Endodermal cell (in vitro differentiated cells): ENCODE data around the gene TUBGCP2. TPM values are rescaled to one million over a fixed set of nuclear protein-coding genes. Genes with fewer than 3 reads are reported as not detected.

ENCODE experiments used
- DNase-seq: peaks from one replicate; pipeline ENCODE4 v3.0.0-alpha.2; 2017
- H3K27ac ChIP-seq: 2 replicates; pipeline ENCODE4 v1.5.1; 2013; ENCODE audit warnings: mild to moderate bottlenecking, low read depth, low read length, moderate library complexity
- H3K27me3 ChIP-seq: 2 replicates; pipeline ENCODE4 v1.6.1; 2013; ENCODE audit warnings: mild to moderate bottlenecking, low read length, moderate library complexity; ENCODE audit not compliant: insufficient read depth, control insufficient read depth, poor library complexity, severe bottlenecking
- H3K36me3 ChIP-seq: 2 replicates; pipeline ENCODE4 v1.7.0; 2013; ENCODE audit warnings: mild to moderate bottlenecking, low read length, moderate library complexity; ENCODE audit not compliant: control insufficient read depth, insufficient read depth
- H3K4me1 ChIP-seq: one replicate; pipeline ENCODE4 v1.7.0; 2013; ENCODE audit warnings: low read length; ENCODE audit not compliant: control insufficient read depth, insufficient read depth
- H3K4me3 ChIP-seq: 2 replicates; pipeline ENCODE4 v1.5.1; 2013; ENCODE audit warnings: mild to moderate bottlenecking, low read length, moderate library complexity
- H3K9ac ChIP-seq: 2 replicates; pipeline ENCODE4 v1.6.1; 2013; ENCODE audit warnings: mild to moderate bottlenecking, low read length, moderate library complexity; ENCODE audit not compliant: poor library complexity, severe bottlenecking; ENCODE audit errors: extremely low read depth
- H3K9me3 ChIP-seq: 2 replicates; pipeline ENCODE4 v1.6.1; 2013; ENCODE audit warnings: mild to moderate bottlenecking, low read length, moderate library complexity; ENCODE audit not compliant: control insufficient read depth
- H3K27ac Mint-ChIP-seq: 2 replicates; pipeline ENCODE4 v1.8.0; 2020; ENCODE audit warnings: mixed read lengths
- H3K27me3 Mint-ChIP-seq: 2 replicates; pipeline ENCODE4 v1.8.0; 2021; ENCODE audit warnings: mild to moderate bottlenecking, mixed read lengths; ENCODE audit not compliant: insufficient read depth
- H3K36me3 Mint-ChIP-seq: 2 replicates; pipeline ENCODE4 v1.8.0; 2020; ENCODE audit warnings: low read depth, mixed read lengths
- H3K4me1 Mint-ChIP-seq: 2 replicates; pipeline ENCODE4 v1.8.0; 2020; ENCODE audit warnings: mixed read lengths
- H3K4me3 Mint-ChIP-seq: 2 replicates; pipeline ENCODE4 v1.8.0; 2020; ENCODE audit warnings: mild to moderate bottlenecking, moderate library complexity, mixed read lengths
- H3K9me3 Mint-ChIP-seq: 2 replicates; pipeline ENCODE4 v1.8.0; 2020; ENCODE audit warnings: mild to moderate bottlenecking, mixed read lengths
- CTCF ChIP-seq: fragments of 200-600 bp; sonication (generic); conservative IDR thresholded peaks from 2 replicates; pipeline ENCODE4 v1.5.0; 2021; ENCODE audit warnings: antibody characterized with exemption, mild to moderate bottlenecking
- WGBS, 2 experiments: methylation state at CpG; one replicate each; pipeline versions ENCODE4 v1.1.5 to v1.1.7; 2013; ENCODE audit warnings: missing lambda C conversion rate in 2 of 2, mixed read lengths in 1 of 2; ENCODE audit not compliant: insufficient coverage in 1 of 2, insufficient read length in 1 of 2; 5-methylcytosine and 5-hydroxymethylcytosine counted together
- total RNA-seq, 2 donors: library from RNA; stranded (reverse); fragmentation: NEBNext Ultra II Directional in 1 of 2; extraction: Animal tissue kit (Norgen Biotek cat#: 25700) in 1 of 2; gene quantifications; 2 replicates in 1 of 2; 3 replicates in 1 of 2; pipeline ENCODE4 v1.2.1, GENCODE V29; 2021

The TUBGCP2 gene
- total RNA-seq, 2 donors from 2014 or later, result 52.8 to 63.0 TPM

DNA sequence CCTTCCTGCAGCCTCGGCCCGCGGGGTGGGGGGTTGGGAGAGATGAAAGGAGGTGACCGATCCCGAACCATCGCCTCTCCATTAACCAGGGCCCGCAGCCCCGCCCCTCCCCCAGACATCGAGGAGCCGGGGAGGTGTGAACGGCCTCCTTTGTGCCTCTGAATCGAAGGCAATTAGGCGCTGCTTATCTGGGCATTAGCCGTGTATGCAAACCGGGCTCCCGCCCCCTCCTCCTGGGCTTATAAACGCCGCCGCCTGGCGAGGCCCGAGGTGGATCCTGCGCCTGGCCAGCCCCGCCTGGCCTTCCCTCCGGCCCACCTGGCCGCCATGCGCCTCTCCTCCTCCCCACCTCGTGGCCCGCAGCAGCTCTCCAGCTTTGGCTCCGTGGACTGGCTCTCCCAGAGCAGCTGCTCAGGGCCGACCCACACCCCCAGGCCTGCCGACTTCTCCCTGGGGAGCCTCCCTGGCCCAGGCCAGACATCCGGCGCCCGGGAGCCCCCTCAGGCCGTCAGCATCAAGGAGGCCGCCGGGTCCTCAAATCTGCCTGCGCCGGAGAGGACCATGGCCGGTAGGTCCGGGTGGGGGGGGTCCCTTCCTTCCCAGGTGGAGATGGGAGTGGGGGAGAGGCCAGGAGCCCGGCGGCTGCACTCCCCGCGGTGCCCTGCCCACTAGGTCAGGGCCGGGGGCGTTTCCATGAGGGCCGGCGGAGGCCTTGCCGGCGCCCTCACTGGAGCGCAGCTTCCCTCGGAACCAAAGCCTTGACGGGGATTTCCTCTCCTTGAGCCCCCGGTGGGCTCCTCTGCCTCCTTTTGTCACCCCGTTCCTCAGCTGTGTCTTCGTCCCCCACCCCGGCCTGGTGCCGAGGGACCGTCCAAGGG lies 70.8 kb downstream of the TUBGCP2 start, which contains the start of gene VENTX:
TSS of gene VENTX (plus strand) at position 268 of the 878 bp plus-strand sequence. CDS start at position 328, 60 bp downstream.
- H3K4me3 Mint-ChIP-seq, result peak within 1 kb of the TSS; percentile 75
- peak within 1 kb of the TSS; percentile 41 for H3K9ac ChIP-seq

DNA sequence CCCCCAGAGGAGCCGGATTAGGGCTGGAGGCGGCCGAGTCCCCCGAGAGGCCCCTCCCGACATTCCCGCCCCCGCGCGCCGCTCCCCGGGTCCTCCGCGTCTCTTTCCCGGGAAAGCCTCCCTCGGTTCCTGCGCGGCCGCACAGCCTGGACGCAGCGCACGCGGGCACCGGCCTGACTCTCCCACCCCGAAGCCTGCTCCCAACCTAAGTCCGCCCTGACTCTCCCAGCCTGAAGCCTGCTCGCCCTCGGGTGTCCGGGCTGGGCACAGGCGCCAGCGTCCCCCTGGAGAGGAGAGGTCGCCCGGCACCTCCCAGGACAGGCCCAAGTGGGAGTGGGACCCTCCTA lies 71.5 kb downstream of the TUBGCP2 start:
- H3K27me3 Mint-ChIP-seq, result peaks cover 49% of the 10 kb centered on the region
- Histone ChIP-seq H3K9me3 (no peaks in the 10 kb centered on the region), H3K27ac (no peak overlapping the region), H3K9ac (no peak overlapping the region), H3K27me3 (peaks cover 61% of the 10 kb centered on the region), H3K4me1 (no peaks in the 10 kb centered on the region), H3K36me3 (no peaks in the 10 kb centered on the region), H3K4me3 (peak overlapping the region; percentile 79)
- no peaks in the 10 kb centered on the region for H3K9me3 Mint-ChIP-seq
- H3K4me1 Mint-ChIP-seq, result peaks cover 12% of the 10 kb centered on the region
- 0 to 1% methylated on average over 5 to 32 of the region's 32 CpGs for WGBS, 2 experiments
- no peak for DNase-seq
- peak overlapping the region; percentile 75 for H3K4me3 Mint-ChIP-seq
- TF ChIP-seq CTCF, result no peak
- H3K36me3 Mint-ChIP-seq, result peaks cover 14% of the 10 kb centered on the region
- H3K27ac Mint-ChIP-seq, result no peak overlapping the region

More for the DNA sequence above, 70.8 kb downstream of the TUBGCP2 start, which contains the start of gene VENTX:
- H3K4me3 ChIP-seq, result peak within 1 kb of the TSS; percentile 79
- H3K27ac ChIP-seq, result no peak within 1 kb of the TSS
- Mint-ChIP-seq H3K4me1 (peaks cover 12% of the 10 kb centered on the region), H3K36me3 (peaks cover 14% of the 10 kb centered on the region), H3K27me3 (peaks cover 43% of the 10 kb centered on the region), H3K27ac (peak within 1 kb of the TSS; percentile 39), H3K9me3 (no peaks in the 10 kb centered on the region)
- peak; percentile 99 for DNase-seq
- no peaks in the 10 kb centered on the region for H3K4me1 ChIP-seq
- TF ChIP-seq CTCF, result no peak
- peaks cover 55% of the 10 kb centered on the region for H3K27me3 ChIP-seq
- H3K9me3 ChIP-seq, result no peaks in the 10 kb centered on the region
- WGBS, 2 experiments, result 1 to 3% methylated on average over 25 to 57 of the region's 60 CpGs
- no peaks in the 10 kb centered on the region for H3K36me3 ChIP-seq

GRCh38 chr10:133236401-133237240 lies 72.1 kb downstream of the TUBGCP2 start:
- H3K4me1 Mint-ChIP-seq, result peaks cover 12% of the 10 kb centered on the region
- H3K36me3 Mint-ChIP-seq, result peaks cover 12% of the 10 kb centered on the region
- no peaks in the 10 kb centered on the region for H3K4me1 ChIP-seq
- H3K27ac ChIP-seq, result no peak overlapping the region
- H3K9ac ChIP-seq, result no peak overlapping the region
- H3K4me3 Mint-ChIP-seq, result peak overlapping the region; percentile 75
- H3K27me3 Mint-ChIP-seq, result peaks cover 55% of the 10 kb centered on the region
- no peaks in the 10 kb centered on the region for H3K9me3 Mint-ChIP-seq
- no peak for TF ChIP-seq CTCF
- DNase-seq, result peak; percentile 82
- H3K9me3 ChIP-seq, result no peaks in the 10 kb centered on the region
- H3K27me3 ChIP-seq, result peaks cover 67% of the 10 kb centered on the region
- H3K36me3 ChIP-seq, result no peaks in the 10 kb centered on the region
- H3K27ac Mint-ChIP-seq, result no peak overlapping the region
- peak overlapping the region; percentile 79 for H3K4me3 ChIP-seq
- WGBS, 2 experiments, result 1 to 2% methylated on average over 33 to 103 of the region's 103 CpGs
